GM23248 (cell line): ENCODE measurements around the gene SLC37A1.

ENCODE experiments used
- EZH2 ChIP-seq: fragments of 200-600 bp; sonication (generic); IDR thresholded peaks from 2 replicates; pipeline ENCODE4 v1.6.1; 2018; ENCODE audit warnings: antibody characterized with exemption, mild to moderate bottlenecking; ENCODE audit not compliant: insufficient read depth, poor library complexity, severe bottlenecking
- EZH2phosphoT487 ChIP-seq: fragments of 200-600 bp; sonication (generic); IDR thresholded peaks from 2 replicates; pipeline ENCODE4 v1.6.1; 2018; ENCODE audit warnings: antibody characterized with exemption, moderate library complexity, mild to moderate bottlenecking, low read depth; ENCODE audit not compliant: insufficient read depth

DNA sequence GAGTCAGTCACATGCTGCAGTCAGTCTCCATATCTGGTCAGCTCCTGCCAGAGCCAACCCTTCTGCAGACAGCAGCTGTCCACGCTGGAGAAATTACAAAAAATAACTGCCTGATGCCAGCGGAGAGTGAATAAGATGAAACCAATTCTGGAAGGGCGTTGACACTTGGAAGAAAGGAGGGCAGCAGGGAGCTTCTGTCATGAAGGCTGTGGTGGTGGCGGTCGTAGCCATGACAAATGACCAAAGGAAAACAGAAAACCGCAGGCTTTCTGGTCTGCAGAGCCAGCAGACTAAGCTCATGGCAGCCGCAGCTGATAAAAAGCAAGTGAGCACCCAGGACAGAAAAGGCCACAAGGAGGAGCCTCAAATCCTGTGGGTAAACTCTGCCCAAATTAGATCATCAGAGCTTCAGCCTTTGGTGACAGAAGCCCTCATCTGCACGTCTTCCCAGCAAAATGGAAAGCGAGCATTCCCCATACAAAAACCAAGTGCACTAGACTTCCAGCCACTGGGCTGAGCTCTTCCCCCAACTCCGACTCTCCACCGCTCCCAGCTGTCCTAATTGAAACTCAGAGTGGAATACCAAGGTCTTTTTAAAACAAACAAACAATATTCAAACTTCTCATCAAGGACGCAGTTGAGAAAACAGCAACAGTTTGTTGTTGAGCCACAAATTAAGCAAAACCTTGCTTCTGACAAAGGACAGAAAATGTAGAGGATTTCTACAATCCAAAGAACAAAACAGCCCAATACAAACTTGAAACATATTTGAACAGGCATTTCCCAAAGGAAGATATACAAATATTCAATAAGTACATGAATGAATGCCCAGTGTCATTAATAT is 46.3 kb upstream of the SLC37A1 start:
- TF ChIP-seq EZH2 (no peak), EZH2phosphoT487 (no peak)
